ENCODE measurements around the gene FCMR.

FCMR gene

GRCh38 chr1:206922524-206922923 lies 783 bp upstream of the FCMR start:
- DNase-seq = no peak

GRCh38 chr1:206918076-206918475 lies 3.7 kb downstream of the FCMR start:
- no peak for DNase-seq

- DNase-seq = no peak
Measured at GRCh38 chr1:206916000-206916709, 5.6 kb downstream of the FCMR start.

- no peak for DNase-seq
Measured at GRCh38 chr1:206915030-206915735, 6.6 kb downstream of the FCMR start.

GRCh38 chr1:206913766-206914537 lies 7.8 kb downstream of the FCMR start:
- no peak for DNase-seq

GRCh38 chr1:206912445-206913095 lies 9.2 kb downstream of the FCMR start:
- peak; percentile 82 for DNase-seq

- DNase-seq = peak; percentile 60
Measured at GRCh38 chr1:206911064-206911663, 10.6 kb downstream of the FCMR start.

GRCh38 chr1:206909883-206910318 lies 11.8 kb downstream of the FCMR start:
- no peak for DNase-seq

GRCh38 chr1:206909161-206909882 lies 12.4 kb downstream of the FCMR start:
- DNase-seq = peak; percentile 83

- no peak for DNase-seq
Measured at GRCh38 chr1:206908038-206908437, 13.7 kb downstream of the FCMR start.

- DNase-seq = no peak
Measured at GRCh38 chr1:206907304-206907991, 14.3 kb downstream of the FCMR start.

GRCh38 chr1:206905295-206906164 lies 16.2 kb downstream of the FCMR start:
- no peak for DNase-seq

- DNase-seq = no peak
Measured at GRCh38 chr1:206904423-206905142, 17.2 kb downstream of the FCMR start.

- DNase-seq = no peak
Measured at GRCh38 chr1:206903687-206904086, 18.1 kb downstream of the FCMR start.

- DNase-seq = no peak
Measured at GRCh38 chr1:206902702-206903101, 19.0 kb downstream of the FCMR start.

- DNase-seq = no peak
Measured at GRCh38 chr1:206901944-206902343, 19.8 kb downstream of the FCMR start.

GRCh38 chr1:206900149-206900548 lies 21.6 kb downstream of the FCMR start:
- DNase-seq = no peak

GRCh38 chr1:206899717-206900116 lies 22.0 kb downstream of the FCMR start:
- no peak for DNase-seq

GRCh38 chr1:206898915-206899431 lies 22.8 kb downstream of the FCMR start:
- no peak for DNase-seq

Measured in NCI-H1048 (cell line).